Iris pigment epithelial cell (primary cell): ENCODE data around the gene BCL7C.
A peak's percentile ranks its signal among the peaks of the same experiment; 100 is the strongest.

Experiments used
- DNase-seq: peaks from one replicate; pipeline ENCODE4 v3.0.0-alpha.2; 2011; ENCODE audit warnings: low read depth

The BCL7C gene

DNA sequence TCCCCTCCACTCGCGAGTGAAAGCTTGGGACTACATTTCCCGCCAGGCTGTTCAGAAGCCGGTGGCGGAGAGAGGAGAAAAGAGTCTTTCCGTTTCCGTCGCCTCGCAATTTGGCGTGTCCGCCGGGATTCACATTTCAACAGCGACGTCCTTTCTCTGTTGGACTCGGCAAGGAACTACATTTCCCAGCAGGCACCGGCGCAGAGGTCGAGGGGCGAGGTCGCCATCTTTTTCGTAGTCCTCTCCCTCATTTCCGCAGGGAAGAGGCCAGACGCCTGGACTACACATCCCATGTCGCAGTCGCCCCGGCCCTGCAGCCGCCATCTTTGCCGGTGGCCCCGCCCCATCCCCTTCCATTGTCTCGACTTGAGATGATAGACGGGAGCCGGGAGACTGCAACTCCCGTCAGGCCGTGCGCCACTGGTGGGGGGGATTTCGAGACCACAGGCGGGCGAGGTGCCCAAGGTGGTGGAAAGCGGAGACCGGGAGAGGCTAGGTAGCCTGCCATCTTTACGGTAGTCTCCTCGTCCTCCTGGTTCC lies 28.6 kb upstream of the BCL7C start:
- DNase-seq = peak; percentile 100

DNA sequence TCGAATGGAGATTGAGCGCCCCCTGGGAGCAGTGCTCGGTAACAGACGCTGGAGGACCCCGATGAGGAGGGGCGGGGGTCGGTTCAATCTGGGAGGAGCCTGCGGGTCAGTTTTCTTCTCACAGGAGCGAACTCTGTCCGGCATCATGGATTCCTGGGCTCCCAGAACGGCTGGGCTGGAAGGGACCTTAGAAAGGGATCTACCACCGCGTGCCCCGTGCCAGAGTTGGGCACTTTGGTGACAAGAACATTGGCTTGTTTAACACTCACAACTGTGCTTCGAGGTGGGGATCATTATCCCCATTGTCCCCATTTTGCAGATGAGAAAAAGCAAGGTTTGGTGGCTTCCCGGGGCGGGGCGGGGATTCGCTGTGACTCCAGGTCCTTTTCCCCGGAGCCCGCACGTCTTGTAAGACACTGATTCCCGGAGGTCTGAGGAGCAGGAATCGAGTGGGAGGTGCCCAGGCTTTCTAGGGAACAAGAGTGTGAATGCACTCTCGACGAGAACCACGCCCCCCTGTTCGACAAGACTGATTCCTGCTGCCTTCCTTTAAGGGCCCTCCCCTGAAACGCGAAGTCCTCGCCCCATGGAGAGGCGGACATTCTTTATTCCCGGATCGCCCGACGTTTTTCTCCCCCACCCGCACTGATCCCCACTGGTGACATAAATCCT lies 28.0 kb upstream of the BCL7C start:
- peak; percentile 92 for DNase-seq

DNA sequence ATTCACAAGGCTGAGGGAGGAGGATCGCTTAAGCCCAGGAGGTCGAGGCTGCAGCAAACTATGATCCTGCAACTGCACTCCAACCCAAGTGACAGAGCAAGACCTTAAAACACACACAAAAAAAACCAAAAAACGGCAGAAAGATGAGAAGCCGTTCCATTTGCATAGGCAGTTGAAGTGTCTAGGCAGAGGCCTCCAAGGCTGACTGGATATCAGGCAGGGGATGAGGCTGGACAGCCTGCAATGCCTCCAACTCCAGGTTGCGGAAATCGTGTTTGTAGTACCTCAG lies 27.5 kb upstream of the BCL7C start:
- DNase-seq = no peak

DNA sequence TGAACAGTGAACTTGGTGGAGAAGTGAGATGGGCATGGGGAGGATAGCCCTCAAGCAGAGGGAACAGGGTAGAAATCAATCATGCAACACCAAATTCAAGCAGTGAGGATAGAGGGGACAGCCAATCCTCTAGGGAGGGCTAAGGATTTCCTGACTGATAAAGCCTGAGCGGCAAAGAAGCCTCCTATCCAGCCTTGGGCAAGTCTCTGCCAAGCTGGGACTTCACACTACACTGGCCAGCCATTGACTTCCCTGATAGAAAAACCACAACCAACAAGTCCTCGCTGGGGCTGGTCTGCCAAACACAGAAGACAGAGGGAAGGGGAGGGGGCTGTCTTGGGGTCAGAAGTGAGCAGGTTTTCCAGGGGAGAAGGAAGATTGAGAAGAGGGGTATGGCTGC lies 27.0 kb upstream of the BCL7C start:
- no peak for DNase-seq

DNA sequence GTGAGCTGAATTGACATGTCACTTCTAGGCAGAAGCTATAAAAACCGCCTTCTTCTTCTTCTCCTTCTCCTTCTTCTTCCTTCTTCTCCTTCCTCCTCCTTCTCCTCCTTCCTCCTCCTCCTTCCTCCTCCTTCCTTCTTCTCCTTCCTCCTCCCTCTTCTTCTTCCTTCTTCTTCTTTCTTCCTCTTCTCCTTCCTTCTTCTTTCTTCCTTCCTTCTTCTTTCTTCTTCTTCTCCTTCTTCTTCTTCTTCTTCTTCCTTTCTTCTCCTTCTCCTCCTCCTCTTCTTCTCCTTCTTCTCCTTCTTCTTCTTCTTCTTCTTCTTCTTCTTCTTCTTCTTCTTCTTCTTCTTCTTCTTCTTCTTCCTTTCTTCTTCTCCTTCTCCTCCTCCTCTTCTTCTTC lies 24.7 kb upstream of the BCL7C start:
- DNase-seq = no peak

DNA sequence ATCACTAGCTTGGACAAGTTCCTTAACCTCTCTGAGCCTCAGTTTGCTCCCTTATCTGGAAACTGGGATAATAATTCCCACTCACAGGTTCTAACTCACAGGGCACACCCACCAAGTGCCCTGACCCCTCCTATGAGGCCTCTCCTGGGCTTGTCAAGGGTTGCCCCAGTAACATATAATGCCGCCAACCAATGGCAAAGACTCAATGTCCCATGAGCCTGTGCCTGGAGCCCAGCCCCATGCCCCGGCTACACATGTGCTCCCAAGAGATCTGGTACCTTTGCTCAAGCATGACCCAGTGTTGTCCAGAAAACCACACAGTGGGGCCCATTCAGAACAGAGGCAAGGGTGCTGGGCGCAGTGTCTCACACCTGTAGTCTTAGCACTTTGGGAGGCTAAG lies 21.0 kb upstream of the BCL7C start:
- no peak for DNase-seq

DNA sequence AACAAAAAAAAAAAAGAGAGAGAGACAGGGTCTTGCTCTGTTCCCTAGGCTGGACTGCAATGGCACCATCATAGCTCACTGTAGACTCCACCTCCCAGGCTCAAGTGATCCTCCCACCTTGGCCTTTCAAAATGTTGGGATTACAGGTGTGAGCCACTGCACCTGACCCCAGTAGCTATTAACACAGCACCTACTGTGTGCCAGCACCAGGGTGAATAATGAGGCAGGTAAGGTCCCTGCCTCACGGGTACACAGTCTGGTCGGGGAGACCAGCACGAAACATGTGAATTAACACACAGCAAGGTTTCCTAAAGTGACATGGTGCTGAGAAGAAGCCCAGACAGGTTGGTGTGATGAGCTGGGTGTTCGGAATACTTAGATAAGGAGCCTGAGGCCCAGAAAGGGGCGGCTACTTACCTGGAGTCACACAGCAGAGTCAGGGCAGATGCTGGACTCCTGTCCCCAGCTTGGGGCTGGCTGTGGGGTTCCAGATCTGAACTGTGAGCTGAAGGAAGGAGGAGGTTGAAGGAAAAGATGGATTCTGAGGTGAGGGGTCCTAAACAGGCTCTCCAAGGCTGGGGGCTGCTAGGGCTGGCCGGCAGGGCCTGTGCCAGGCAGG lies 19.0 kb upstream of the BCL7C start:
- no peak for DNase-seq

DNA sequence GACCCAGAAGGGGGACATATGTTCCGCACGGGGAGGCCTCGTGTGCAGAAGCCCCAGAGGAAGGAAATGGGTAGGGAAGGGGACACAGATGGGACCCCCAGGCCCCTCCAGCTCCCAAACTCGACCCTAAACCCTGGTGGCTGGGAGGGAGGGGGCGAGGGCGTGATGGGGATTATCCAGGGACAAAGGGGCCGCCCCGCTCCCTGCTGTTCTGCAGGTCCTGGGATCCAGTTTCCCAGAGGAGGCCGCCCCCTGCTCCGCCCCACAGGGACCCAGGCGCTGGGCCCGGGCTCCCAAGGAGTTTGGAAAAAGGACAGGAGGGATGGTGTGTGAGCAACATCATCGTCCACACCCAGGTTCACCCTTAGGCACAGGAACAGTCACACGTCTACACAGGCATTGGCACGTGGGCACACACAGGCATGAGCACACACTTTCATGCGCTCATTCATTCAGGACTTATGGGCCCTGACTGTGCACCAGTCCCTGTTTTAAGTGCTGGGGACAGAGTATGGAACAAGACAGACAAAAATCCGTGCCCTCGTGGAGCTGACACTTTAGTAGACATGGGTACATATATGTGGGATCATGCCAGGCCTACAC lies 16.7 kb upstream of the BCL7C start:
- no peak for DNase-seq

DNA sequence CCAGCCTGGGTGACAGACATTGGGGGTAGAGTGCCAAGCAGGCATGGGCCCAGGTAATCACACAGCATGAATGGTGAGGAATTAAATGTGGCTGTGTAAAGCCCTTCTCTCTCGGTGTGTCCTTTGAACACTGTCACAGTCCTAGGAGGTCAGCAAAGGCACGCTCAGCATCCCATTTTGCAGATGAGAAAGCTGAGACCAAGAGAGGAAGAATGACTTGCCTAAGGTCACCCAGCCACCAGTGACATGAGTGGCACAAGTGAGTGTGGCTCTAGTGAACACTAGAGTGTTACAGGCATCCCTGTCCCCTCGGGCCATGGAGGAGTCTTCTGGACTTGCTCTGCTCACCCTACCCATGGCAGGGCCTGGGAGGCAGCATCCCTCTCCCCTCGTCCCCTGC lies 13.2 kb upstream of the BCL7C start:
- DNase-seq = no peak

DNA sequence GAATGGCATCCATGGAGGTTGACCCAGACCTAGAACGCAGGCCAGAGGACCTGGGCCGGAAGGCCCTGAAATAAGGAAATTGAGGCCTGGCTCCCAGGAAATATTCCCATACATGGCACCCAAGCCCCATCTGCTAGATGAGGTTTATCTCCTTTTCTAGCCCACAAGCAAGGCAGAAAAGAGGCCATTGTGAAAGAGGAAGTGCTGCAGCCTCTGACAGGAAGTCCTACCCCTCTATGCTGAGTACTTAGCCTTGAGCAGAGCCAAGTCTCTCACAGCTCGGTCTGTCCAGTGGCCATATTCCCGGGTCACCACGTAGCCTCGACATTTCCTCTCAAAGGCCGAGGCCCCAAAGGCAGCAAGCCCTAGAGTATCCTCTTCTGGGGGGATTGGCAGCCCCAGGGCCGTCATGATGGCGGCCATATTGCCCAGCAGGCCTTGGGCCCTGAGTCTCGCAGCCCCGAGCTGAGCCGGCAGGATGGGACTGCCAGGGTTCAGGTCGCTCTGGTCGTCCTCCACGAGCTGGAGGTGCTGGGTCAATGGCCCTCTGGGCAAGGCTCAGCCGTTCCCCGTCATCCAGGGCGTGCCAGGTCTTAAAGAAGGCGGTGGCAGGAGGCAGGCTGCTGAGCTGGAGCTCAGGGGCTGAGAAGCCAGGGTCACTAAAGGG lies 10.4 kb upstream of the BCL7C start:
- DNase-seq = no peak

DNA sequence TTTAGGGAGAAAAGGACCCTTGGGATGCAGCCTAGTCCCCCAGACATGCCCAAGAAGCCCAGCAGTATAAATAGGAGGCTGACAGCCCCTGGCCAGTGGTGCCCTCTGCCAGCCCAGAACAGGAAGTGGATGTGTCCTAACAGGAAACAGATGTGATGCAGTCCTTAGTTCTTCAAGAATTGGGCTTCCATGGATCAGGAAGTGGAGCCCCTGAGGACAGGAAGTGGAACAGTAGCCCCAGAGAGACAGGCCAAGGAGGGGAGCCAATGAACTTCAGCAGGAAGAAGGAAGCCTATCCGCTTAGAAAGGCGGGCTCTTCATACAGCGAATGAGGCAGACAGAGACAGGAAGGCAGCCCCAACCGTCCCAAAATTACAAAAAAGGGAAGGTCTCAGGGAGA lies 9.7 kb upstream of the BCL7C start:
- DNase-seq = no peak

DNA sequence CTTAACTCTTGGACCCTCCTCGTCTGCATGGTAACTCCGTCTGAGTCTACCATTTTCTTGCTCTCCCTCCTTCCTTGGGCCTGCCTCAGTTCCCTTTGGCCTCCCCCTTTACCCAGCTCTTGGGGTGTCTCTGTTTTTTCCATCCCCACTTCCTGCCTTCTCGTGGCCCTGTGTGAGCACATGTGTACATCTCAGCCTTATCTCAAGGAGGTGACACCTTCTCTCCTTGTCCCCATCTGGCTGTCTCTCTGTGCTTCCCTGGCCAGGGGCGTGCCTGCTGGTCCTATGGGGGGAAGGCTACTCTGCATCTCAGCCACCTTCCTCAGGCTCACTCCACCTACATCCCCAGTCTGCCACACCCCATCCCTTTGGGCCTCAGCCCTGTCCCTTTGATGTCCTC lies 9.1 kb upstream of the BCL7C start:
- no peak for DNase-seq

DNA sequence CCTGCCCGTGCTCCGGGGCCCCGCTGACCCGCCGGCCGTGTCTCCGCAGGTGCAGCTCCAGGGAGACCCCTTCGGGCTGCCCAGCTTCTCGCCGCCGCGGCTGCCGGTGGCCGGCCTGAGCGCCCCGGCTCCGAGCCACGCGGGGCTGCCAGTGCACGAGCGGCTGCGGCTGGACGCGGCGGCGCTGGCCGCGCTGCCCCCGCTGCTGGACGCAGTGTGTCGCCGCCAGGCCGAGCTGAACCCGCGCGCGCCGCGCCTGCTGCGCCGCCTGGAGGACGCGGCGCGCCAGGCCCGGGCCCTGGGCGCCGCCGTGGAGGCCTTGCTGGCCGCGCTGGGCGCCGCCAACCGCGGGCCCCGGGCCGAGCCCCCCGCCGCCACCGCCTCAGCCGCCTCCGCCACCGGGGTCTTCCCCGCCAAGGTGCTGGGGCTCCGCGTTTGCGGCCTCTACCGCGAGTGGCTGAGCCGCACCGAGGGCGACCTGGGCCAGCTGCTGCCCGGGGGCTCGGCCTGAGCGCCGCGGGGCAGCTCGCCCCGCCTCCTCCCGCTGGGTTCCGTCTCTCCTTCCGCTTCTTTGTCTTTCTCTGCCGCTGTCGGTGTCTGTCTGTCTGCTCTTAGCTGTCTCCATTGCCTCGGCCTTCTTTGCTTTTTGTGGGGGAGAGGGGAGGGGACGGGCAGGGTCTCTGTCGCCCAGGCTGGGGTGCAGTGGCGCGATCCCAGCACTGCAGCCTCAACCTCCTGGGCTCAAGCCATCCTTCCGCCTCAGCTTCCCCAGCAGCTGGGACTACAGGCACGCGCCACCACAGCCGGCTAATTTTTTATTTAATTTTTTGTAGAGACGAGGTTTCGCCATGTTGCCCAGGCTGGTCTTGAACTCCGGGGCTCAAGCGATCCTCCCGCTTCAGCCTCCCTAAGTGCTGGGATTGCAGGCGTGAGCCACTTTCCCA lies 8.4 kb upstream of the BCL7C start:
- peak; percentile 67 for DNase-seq

DNA sequence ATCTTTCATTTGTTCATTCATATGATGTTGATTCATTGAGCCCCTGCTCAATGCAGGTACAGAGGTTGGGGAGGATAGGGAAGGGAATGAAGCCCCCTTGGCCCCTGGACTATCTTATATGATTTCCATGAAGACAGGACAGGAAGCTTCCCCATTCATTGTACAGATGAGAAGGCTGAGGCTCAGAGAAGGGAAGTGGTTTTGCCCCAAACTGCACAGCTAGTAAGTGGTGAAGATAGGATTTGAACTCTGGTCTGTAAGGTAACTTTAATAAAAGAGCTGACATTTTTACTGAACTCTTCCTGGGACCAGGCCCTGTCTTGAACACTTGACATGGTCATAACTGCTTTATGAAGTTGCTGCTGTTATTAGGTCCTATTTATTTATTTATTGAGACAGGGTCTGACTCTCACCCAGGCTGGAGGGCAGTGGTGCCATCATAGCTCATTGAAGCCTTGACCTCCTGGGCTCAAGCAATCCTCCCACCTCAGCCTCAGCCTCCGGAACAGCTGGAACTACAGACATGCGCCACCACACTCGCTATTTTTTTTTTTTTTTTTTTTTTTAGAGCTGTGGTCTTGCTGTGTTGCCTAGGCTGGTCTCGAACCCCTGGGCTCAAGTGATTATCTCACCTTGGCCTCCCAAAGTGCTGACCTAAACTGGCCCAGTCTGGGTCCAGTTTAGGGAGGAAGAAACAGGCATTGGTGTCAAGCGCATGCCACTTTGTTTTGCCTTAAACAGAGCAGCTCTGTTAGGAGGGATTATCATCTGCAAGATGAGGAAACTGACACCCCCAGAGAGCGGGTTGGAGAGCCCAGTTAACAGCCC lies 7.5 kb upstream of the BCL7C start:
- no peak for DNase-seq

DNA sequence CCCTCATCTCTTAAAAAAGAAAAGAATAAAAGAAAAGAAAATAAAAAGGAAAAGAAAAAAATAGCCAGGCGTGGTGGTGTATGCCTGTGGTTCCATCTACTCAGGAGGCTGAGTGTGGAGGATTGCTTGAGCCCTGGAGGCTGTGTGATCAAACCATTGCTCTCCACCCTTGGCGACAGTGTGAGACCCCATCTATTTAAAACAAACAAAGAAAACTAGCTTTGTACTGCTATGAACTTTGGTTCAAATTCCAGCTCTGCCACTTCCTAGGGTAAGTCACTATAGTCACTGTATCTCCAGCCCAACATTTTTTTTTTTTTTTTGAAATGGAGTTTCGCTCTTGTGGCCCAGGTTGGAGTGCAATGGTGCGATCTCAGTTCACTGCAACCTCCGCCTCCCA lies 6.7 kb upstream of the BCL7C start:
- DNase-seq = no peak

DNA sequence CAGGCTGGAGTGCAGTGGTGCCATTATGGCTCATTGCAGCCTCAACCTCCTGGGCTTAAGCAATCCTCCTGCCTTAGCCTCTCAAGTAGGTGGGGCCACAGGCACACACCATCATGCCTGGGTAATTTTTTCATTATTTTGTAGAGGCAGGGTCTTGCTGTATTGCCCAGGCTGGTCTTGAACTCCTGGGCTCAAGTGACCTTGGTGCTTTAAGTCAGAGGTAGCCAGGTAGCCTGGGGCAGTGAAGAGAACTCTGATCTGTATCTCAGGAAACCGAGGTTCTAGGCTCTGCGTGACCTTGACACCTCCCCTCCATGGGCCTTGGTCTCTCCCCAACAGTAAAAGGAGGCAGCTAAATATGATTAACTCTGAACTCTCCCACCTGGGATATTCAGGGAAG lies 5.9 kb upstream of the BCL7C start:
- DNase-seq = no peak

DNA sequence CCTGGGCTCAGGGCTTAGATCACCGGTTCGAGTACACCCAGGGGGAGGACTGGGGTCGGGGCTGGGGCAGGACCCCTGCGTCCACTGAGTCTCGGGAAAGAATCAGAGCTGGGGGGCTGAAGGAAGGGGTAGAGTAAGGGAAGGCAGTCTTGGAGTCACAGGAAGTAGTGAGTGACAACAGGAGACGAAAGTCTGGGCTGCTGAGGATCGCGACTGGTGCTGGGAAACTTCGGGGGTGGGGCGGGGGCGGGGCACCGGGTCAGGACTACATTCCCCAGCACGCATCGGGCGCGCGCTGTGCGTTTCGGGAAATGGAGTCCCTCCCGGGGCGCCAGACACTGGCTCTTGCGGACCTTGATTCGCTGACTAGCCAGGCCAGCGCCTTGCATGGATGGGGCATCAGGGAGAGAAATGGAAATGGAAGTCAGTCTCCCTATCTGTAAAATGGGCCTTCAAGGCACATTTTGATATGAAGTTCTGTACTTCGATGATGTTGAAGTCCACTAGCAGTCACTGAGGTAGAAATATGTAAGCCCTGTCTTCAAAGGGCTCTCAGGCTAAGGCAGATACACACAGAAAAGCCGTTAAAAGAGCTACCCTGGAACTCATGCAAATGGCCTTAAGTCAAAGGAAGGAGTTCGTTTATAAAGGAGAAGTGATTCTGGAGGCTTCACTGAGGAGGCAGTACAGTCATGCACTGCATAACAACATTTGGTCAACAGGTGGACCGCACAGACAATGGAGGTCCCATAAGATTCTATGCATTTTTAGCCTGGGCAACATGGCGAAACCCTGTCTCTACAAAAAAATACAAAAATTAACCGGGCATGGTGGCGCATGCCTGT lies 3.2 kb upstream of the BCL7C start:
- DNase-seq = peak; percentile 95

DNA sequence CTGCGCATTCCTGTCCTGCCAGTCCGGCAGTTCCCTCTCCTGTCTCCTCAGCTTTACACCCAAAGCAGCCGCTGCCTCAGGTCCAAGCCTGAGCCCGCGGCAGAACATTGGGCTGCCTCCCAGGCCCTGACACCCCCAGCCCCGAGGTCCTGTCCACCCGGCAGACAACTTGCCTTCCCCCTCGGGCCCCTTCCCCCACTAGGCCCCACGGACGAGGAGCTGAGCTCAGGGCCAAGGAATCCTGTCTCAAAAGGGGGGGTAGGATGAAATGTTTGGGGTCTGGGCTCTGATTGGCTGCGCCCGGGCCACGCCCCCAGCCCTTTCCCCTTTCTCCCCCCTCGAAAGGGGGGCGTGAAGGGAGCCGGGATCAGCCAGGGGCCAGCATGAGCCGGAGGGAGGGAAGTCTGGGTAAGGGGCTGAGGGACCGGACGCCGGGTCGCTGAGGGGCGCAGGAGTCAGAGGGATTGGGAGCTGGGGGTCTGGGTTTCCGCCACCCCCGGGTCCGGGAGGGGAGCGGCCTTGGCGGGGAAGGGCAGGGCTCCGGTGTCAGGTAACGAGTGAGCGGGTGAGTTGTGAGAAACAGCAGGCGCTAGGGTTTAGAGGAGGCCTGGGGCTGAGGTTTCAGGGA lies 2.5 kb upstream of the BCL7C start, which contains the start of gene CTF1:
Gene CTF1 (plus strand): TSS at position 354 of the 628 bp plus-strand sequence. CDS start 30 bp downstream, at position 384.
- DNase-seq = peak; percentile 88

DNA sequence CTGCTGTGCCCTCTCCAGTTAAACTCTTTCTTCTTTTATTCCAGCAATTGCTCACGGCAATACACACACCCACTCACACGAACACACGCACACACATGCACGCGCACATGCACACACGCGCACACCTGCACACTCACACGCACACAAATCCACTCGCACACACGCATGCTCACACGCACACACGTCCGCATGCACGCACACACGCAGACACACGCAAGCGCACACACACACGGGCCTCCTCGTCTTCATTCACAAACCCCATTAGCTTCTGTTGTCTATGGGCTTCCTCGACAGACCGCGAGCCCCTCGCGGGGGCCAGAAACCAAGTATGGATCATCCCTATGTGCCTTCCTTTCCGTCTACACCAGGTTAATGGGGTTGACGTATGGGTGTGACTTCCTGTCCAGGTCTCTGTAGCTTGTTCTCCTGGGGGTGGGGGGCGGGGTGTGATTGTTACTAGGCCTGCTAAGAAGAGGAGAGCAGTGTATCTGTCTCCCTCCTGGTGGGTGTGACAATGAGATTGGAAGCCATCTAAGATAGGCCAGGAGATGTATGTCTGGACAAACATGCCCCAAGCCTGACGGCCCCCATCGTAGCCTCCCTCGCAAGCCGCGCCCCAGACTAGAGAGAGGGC lies 1.9 kb upstream of the BCL7C start:
- no peak for DNase-seq
